IPS-NIHi7 (cell line): ENCODE measurements around the gene COL4A1.
A peak's percentile ranks its signal among the peaks of the same experiment; 100 is the strongest.

Experiments used
- DNase-seq: peaks from one replicate; pipeline ENCODE4 v3.0.0; 2012; ENCODE audit warnings: mixed read lengths; ENCODE audit errors: extremely low spot score

COL4A1 gene

DNA sequence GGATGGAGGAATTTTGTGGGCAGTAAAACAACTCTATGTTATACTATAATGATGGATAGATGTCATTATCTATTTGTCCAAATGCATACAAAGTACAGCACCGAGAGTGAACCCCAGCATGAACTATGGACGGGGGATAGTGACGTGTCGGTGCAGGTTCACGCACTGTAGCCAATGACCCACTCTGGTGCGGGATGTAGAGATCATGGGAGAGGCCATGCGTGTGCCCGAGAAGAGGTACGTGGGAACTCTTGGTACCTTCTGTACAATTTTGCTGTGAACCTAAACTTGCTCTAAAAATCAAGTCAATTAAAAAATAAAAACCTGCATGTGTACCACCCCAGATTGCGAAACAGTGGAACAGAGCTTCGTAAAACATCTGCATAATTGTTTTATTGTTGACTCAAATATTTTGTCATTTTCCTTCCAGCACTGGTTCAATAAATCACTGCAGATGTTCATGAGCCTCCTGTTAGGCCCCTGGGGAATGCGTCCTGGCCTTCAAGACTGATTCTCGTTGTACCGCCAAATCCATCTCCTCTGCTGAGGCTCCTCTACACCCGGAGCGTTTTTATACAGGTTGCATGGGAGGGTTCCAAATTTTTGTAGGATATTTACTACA lies 30.9 kb downstream of the COL4A1 start:
- DNase-seq: no peak

DNA sequence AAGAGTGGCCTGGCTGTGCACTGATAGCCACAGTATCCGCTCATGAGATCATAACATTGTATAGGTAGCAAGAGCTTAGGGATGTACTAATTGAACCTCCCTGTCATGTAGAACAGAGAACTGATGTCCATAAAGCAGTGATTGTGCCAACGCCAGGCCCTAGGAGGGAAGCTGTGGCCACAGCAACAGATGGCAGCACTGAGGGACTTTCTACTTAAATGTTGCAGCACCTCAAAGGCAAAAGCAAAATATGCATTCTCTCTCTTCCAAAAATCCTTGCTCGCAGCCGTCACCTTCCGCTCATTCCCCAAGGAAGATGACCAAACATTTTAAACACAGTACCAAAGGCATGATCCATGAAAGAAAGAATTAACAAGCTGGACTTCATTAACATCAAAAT lies 32.3 kb downstream of the COL4A1 start:
- DNase-seq: peak; percentile 23

DNA sequence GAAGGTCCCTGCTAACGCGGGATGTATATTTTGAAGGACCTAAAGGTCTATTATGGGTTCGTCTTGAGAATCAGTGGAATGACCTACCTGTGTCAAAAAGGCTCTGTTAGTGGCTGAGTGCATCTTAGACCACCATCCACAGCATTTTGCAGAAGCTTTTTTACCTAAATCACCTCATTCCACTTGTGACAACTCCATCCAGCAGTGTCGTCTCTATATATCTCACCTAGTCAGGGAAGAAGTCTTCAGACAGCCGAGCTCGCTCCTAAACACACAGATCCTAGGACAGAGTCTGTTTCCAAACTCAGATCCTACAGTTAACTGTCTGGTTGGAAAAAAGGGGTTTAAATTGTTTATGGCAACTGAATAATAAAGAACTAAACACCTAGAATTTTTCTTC lies 33.7 kb downstream of the COL4A1 start:
- DNase-seq: no peak

DNA sequence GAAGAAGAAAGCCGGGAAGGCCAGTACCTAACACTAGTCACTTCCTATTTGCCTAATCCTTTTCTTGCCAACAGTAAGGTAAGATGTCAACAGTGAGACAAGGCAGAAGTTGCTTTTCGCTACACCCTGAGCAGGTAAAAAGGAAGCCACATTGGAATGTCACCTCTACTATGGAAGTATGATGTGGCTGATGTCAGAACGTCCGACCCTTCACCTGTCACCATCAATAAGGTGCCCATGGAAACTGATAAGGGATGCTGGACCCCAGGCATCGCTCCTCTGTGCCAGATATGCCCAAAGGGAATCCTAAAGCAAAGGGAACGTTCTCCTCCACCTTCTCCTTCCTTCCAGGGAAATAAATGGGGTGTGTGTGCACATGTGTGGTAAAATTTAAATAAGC lies 34.3 kb downstream of the COL4A1 start:
- DNase-seq: no peak

DNA sequence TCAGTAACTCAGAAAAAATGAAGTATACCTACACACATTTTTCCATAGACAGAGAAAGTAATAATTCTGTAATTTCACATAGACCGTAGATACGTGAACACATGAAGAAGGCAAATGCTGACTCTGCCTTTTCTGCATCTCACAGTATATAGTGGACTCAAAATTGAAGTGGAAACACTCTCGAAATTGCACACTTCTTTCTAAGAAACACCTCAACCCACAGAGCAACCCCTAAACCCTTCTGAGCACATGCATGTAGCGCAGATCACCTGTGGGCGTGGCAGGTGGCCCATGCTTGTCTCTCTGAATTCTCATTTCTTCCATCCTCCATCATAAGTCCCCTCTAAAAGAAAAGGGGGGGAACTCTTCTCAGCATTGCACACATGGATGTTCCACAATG lies 34.7 kb downstream of the COL4A1 start:
- DNase-seq: no peak

DNA sequence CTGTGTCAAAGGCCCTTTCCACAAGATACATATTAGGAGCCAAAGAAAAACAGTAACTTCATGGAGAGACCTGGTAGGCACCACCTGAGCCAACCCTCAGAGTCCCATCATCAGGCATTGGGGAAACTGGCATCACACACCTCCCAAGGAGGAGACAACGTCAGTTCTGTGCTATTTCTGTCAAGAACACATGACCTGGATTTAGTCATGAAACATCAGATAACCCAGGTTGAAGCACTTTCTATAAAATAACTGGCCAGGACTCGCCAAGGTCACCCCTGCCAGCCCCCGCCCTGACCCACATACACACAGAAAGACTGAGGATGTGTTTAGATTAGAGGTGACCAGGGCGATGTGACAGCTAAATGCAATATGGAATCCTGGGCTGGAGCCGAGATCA lies 35.6 kb downstream of the COL4A1 start:
- DNase-seq: no peak

DNA sequence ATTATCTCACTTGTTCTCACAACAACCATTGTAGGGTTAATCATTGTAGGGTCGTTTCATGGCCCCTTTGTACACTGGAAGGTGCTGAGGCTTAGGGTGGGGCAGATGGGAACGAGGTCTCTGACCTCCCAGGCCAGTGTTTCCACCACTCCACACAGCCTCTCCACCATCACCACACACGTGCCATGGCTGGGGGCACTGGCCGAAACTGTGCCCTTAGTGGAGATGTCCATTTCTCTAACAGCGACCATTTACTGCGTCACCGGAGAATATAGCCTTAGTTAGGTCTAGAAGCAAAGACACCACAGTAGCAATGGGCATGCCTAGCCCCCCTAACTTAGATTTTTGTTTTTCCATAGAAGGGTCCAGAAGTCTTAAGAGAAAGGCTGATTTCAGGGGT lies 36.5 kb downstream of the COL4A1 start:
- DNase-seq: no peak

DNA sequence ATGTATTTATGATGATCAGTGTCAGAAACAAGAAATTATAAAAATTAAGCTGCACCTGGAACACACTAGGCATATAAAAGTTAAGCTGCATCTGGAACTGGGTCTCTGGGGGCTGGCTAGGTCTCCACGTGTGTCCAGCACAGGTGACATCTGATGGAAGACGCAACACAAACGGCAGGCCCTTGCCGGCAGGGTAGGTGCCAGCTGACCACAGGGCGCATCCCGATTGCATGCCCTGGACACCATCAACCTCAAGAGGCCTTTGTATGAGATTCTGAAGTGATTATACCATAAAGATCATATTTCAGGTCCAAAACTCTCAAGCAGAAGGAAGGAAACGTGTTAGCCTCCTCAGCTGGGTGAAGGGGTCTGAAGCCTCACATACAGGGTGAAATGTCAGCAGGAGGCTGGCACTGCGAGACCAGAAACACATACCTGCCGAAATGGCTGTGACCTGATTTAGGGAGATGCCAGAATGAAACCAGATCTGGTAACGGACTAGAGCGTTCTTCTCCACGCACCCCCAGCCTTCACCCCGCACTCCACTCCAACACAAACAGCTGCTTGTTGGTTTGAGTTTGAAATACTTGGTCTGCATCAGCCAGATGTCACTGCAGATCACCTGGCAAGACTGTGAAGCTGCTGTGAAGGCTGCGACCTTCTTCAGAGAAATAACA lies 37.3 kb downstream of the COL4A1 start:
- no peak for DNase-seq

DNA sequence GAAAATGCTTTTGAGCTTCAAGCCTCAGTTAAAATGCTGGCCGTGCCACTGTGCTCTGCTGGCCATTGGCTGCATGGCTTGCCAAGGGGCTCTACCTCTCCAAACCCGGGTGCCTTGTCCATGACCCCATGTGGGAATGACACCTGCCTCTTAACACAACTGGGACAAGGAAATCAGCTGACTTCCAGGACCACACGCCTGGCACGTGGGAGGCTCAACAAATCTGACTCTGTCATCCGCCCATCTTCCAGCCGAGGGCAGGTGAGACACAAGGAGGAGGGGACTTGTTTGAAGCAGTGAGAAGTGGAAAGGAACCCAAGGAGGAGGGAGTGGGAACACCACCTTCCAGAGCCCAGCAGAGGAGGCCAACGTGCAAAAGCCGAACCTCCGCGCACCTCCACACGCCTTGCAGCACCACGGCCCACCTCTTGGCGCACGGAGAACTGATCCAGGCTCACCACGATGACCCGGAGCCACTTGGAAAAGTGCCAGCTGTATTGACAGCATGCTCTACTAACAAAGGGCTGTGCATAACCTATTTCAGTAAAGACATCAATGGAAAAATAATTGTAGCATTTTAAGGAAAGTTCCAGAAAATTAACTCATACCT lies 38.3 kb downstream of the COL4A1 start:
- DNase-seq: no peak

DNA sequence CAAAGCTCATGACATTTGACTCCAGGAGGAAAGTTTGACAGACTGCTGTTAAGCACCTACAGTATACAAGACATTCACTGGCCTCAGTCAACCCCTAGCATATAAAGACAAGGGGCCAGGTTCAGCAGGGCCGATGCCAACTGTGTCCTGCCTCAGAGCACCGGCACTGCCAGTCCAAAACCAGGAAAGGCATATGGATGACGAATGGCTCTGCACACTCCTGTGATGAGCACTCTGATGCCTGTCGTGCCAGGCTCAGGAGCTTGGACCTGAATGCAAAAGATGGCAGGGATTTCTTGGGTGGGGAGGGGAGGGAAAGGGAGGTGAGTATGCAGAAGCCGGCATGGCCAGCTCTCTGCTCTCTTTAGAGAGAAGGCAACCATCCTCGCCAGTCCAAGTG lies 38.9 kb downstream of the COL4A1 start:
- no peak for DNase-seq

DNA sequence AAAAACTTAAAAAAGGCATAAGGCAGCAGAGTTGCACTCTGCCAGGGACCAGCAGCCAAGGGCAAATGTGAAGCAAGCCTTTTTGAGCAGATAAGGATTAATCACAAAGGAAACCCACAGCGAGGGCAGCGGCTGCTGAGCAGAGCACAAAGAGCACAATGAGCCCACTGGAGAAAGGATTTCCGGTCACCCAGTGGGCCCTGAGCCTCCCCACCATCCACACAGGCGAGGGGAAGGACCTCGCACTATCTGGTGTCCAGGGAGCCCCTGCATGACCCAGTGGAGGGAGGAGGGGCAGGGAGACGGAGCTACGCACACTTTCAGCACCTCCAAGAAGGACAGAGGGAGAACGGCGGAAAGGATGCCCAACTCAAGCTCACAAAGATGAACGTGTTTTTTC lies 40.0 kb downstream of the COL4A1 start:
- peak; percentile 66 for DNase-seq

DNA sequence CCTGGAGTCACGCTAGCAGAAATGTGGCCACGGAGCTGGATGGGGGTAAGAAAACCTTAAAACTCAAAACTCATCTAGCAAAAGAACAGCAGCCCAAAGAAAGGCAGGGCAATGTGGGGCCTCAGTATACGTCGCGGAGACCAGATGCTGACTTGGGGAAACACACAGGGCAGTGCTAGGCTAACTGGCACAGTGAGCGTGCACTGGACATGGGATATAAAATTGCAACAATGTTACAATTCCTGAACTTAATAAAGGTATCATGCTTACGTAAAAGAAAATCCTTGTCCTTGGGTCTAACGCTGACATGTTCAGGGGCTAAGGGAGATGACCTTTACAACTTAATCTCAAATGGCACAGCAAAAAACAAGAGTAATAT lies 40.5 kb downstream of the COL4A1 start:
- DNase-seq: no peak

DNA sequence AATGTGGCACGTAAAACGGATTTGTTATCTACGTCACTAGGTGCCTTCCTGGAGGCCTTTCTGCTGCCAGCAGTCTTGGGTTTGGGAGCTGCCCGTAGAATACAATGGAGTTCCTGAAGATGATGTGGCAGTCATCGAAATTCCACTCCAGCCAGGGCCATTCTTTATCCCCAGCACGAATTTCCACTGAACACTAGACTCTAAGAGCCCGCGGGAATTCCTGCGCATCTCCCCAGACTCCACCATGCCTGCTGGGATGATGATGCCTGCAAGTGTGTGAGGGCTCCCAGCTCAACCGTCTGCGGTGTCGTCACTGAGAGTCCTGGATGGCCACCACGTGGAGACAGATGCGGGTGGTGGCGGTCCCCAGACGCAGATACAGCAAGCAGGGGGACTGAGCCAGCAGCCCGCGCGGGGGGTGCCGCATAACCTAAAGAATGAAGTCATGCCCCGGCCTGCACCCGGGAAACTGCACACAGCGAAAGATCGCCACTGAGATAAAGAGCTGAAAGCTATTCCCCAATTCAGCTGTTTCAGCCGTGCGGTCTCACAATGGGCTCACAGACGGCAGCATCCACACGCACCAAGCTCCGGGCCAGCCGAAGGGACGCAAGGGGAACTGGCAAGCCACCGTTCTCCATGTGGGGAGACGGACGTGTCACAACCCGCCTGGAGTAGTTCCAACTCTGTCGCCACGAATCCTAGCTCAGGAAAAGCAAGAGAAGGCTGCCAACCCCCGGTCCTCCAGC lies 41.1 kb downstream of the COL4A1 start:
- no peak for DNase-seq

DNA sequence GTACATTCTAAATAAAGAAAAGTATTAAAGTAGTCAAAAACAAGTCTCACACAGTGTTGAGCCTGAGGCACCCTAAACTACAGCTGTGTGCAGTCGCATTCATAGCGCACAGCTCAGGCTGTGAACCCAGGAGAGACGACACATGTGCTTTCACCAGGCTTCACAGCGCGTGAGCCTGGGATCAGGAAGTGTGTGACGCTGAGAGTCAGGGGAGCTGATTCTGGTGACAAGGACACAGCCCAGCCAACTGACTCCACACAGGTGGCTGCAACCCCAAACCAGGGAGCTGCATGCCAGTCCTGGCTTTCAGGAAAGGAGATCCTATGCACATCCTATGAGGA lies 41.6 kb downstream of the COL4A1 start:
- DNase-seq: no peak

DNA sequence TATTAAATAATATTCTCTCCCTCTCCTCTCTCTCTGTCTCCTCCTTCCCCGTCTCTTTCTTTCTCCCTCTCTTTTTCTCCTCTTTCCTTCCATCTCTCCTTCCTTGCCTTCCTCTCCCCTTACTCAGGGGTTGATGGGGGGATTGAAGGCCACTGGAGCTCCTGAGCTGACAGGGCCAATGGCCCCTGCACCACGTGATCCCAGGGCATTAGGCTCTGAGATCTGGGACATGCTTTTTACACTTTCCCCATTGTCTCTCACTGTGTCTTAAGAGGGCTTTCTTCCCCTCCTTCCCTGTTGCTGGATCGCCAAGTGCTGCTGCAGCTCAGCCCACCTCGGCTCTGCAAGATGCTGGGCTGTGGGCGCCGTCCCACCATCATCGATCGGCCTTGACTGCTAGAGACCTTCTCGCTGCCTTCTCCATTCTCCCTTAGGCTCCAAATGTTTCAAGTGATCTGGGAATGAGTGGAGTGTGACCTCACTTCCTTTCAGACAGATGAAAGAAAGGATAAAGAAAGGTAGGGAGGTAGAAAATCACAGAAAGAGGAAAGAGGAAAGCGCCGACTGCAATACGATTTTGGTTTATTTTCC lies 42.2 kb downstream of the COL4A1 start:
- no peak for DNase-seq

DNA sequence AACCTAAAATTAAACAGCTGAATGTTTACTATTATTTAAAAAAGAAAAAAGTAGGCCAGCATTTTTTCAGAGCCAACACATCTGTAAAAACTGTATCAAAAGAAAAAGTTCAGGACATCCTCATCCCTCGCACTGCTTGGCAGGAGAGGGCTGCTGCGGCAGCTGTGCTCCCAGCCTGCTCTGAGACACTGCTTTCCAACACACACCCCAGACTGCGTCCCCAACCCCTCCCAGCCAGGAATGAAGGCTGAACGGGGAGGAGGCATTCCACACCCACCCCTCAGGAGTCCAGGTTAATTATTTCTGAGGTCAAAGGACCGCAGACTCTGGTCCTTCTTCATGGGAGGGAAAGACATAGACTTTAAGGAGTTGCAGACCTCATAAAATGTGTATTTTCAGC lies 43.1 kb downstream of the COL4A1 start:
- DNase-seq: peak; percentile 26

DNA sequence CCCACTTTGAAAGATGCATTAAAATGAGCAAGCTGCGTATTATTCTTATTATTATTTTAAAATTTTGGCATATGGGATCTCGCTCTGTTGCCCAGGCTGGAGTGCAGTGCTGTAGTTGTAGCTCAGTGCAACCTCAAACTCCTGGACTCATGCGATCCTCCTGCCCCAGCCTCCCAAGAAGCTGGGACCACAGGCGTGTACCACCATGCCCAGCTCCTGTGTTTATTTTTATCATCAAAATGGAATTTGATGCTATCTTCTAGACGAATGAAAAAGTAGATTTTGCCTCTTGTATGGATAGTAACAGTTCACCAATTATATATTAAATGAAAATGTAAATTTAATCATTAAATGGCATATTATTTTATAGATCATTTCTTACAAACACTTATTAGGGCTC lies 43.6 kb downstream of the COL4A1 start:
- no peak for DNase-seq

DNA sequence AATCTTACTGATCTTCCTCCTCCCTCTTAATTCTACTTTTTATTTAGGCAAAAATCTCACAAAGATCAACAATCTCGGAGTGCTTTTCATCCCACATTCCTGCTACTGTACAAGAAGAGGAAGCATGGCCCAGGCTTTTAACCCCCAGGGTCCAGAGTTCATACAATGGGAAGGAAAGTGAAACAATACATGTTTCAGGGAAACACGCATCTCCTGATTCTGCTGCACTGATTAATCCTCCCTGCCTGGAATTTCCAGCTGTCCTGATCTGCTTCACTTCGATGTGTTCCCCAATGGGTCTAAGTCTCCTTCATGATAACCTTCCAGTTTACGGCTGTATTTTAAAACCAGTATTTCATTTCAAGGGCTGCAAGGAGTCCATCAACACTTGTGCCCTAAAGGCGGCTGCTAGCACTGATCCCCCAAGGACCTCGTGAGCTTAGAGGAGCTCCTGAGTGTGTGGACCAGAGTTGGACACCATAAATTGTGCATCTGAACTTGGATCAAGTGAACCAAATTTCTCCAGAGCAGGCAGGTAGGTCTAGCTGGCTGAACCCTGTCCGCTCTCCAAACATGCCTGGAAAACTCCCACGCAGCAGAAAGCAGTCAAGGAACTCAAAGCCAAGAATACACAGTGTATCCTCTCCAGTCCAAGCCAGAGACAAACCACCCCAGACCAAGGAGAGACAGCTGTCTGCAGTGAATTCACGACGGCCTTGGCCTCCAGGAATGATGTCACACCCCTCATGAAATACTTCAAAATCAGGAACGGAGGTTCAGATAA lies 44.3 kb downstream of the COL4A1 start:
- no peak for DNase-seq

DNA sequence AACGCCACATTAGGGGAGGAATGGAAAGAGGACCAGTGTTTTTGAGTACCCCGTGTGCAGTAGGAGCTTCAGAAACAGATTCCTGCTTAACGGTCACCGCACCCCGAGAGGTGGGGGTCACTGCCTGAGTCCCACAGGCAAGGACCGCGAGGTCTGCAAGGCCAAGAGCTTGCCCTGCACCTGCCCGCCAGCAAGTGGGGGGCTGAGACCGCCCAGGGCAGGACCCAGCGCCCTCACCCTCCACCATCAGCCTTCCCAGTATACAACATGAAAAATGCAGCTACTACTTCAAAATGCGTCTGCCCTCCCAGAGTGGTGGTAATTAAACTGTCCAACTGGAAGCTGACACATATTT lies 44.9 kb downstream of the COL4A1 start:
- no peak for DNase-seq

DNA sequence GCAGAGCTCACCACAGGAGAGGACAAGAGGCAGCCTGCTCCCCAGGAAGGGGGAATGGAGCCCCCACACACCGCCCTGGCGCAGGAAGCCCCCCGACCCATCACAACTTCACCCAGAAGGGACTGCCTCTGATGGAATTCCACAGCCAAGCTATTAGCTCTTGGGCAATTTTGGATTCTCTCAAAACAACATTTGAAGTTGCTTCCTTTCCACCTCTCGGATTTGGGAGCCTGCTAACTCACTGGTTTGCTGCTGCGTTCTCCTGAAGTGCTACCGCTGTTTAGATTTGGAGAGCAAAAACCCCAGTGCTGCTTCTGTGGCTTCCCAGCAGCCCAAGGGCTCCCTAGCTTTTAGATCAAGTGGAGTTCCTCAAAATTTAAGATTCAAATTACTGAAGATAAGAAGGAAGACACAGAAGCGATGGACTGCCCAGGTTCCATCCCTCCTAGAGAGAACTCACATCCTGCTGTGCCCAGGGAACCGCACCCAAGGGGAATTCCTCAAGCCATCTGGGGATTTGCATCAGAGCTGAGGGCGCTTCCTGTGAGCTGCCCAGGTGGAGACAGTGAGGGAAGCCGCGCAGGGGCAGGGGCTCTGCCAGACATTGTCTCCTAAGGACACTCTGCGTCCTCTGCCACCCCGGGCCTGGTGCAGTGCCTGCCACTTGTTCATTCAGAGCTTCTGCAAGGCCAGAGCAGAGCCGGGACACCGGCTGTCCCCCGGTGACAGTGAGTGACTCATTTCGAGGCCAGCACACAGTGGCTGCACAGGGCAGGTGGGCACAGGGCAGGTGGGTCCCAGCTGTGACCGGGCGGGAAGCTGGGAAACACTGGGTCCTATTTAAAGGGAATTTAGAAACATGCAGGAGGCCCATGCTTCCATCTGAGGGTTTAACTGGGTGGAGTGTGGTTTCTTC lies 45.5 kb downstream of the COL4A1 start:
- DNase-seq: peak; percentile 45

DNA sequence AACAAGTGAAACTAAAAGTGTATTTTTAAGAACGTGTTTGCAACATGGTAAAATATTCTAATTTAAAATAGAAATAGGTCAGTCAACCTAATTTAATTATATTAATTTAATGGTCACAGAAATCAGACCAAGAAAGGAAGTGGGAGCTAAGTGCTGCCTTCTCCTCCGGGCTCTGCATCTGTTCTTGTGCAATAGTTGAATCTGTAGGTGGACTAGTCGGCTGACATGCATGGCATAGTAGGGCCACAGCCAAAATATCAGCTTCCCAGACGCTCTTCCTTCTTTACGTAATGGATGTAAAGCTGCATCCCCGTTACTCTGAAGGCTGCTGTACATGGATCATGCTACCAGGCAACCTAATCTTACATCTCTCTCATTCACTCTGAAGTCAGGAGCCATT lies 47.3 kb downstream of the COL4A1 start:
- no peak for DNase-seq
